Mesenchymal stem cell (in vitro differentiated cells and primary cell): ENCODE results near the gene S100Z.

ENCODE experiments used
- DNase-seq: peaks from one replicate; pipeline ENCODE4 v3.0.0-alpha.2; 2013
- H2AFZ ChIP-seq: one replicate; pipeline ENCODE4 v1.6.1; 2013; ENCODE audit warnings: low read depth, mild to moderate bottlenecking, control low read depth, inconsistent platforms, low read length, moderate library complexity
- H2AK5ac ChIP-seq: 2 replicates; pipeline ENCODE4 v1.6.1; 2013; ENCODE audit warnings: low read length, moderate library complexity, mild to moderate bottlenecking, inconsistent platforms; ENCODE audit not compliant: severe bottlenecking
- H2BK120ac ChIP-seq: one replicate; pipeline ENCODE4 v1.6.1; 2013; ENCODE audit warnings: low read depth, mild to moderate bottlenecking, inconsistent platforms, low read length, moderate library complexity
- H2BK12ac ChIP-seq, 2 experiments: one replicate each; pipeline ENCODE4 v1.6.1; 2013; ENCODE audit warnings: inconsistent platforms in 2 of 2, low read length in 2 of 2, mild to moderate bottlenecking in 2 of 2, moderate library complexity in 2 of 2, control low read depth in 1 of 2
- H2BK15ac ChIP-seq: one replicate; pipeline ENCODE4 v1.6.1; 2013; ENCODE audit warnings: mild to moderate bottlenecking, low read depth, inconsistent platforms; ENCODE audit not compliant: poor library complexity, severe bottlenecking
- H2BK5ac ChIP-seq: 2 replicates; pipeline ENCODE4 v1.6.1; 2013; ENCODE audit warnings: low read depth, mild to moderate bottlenecking, low read length, control low read depth, inconsistent platforms; ENCODE audit not compliant: poor library complexity, severe bottlenecking
- H3K14ac ChIP-seq, 2 experiments: one replicate each; pipeline ENCODE4 v1.6.1; 2013; ENCODE audit warnings: inconsistent platforms in 2 of 2, low read length in 2 of 2, control low read depth in 1 of 2, mild to moderate bottlenecking in 1 of 2, moderate library complexity in 1 of 2
- H3K18ac ChIP-seq, 2 experiments: one replicate each; pipeline ENCODE4 v1.6.1; 2013; ENCODE audit warnings: inconsistent platforms in 2 of 2, low read length in 2 of 2, control low read depth in 1 of 2, low read depth in 1 of 2, mild to moderate bottlenecking in 1 of 2
- H3K23ac ChIP-seq, 2 experiments: one replicate each; pipeline ENCODE4 v1.6.1; 2013; ENCODE audit warnings: inconsistent platforms in 2 of 2, low read length in 2 of 2, mild to moderate bottlenecking in 2 of 2, moderate library complexity in 2 of 2, control low read depth in 1 of 2
- H3K27ac ChIP-seq: 2 replicates; pipeline ENCODE4 v1.5.1; 2013; ENCODE audit warnings: mild to moderate bottlenecking, moderate library complexity, low read length, control low read depth, inconsistent platforms; ENCODE audit not compliant: poor library complexity, severe bottlenecking
- H3K27me3 ChIP-seq, 2 experiments: 2 replicates each; pipeline versions ENCODE4 v1.6.1 to v1.7.0; 2013; ENCODE audit warnings: low read length in 2 of 2, mild to moderate bottlenecking in 2 of 2, moderate library complexity in 2 of 2, control low read depth in 1 of 2, inconsistent platforms in 1 of 2; ENCODE audit not compliant: control insufficient read depth in 1 of 2, insufficient read depth in 1 of 2
- H3K36me3 ChIP-seq, 2 experiments: 2 replicates each; pipeline versions ENCODE4 v1.6.1 to v1.7.0; 2013; ENCODE audit warnings: low read length in 2 of 2, control low read depth in 1 of 2, inconsistent platforms in 1 of 2, low read depth in 1 of 2, mild to moderate bottlenecking in 1 of 2; ENCODE audit not compliant: insufficient read depth in 2 of 2, control insufficient read depth in 1 of 2
- H3K4ac ChIP-seq, 2 experiments: one replicate each; pipeline ENCODE4 v1.6.1; 2013; ENCODE audit warnings: inconsistent platforms in 2 of 2, low read length in 2 of 2, mild to moderate bottlenecking in 2 of 2, moderate library complexity in 2 of 2, control low read depth in 1 of 2, low read depth in 1 of 2
- H3K4me1 ChIP-seq: 2 replicates; pipeline ENCODE4 v1.6.1; 2013; ENCODE audit warnings: low read depth, low read length, control low read depth; ENCODE audit not compliant: control insufficient read depth, insufficient read depth
- H3K4me2 ChIP-seq: 2 replicates; pipeline ENCODE4 v1.6.1; 2013; ENCODE audit warnings: low read length, mild to moderate bottlenecking, inconsistent platforms; ENCODE audit not compliant: poor library complexity, severe bottlenecking
- H3K4me3 ChIP-seq, 2 experiments: 2 replicates each; pipeline versions ENCODE4 v1.5.1 to v1.7.0; 2013; ENCODE audit warnings: low read length in 2 of 2, mild to moderate bottlenecking in 2 of 2, control low read depth in 1 of 2, low read depth in 1 of 2; ENCODE audit not compliant: insufficient read depth in 1 of 2
- H3K79me1 ChIP-seq: replicated peaks from 2 replicates; pipeline ENCODE4 v1.6.1; 2013; ENCODE audit warnings: mild to moderate bottlenecking, control low read depth, low read length, inconsistent platforms; ENCODE audit not compliant: poor library complexity, severe bottlenecking
- H3K9ac ChIP-seq: 2 replicates; pipeline ENCODE4 v1.7.0; 2013; ENCODE audit warnings: mild to moderate bottlenecking, low read length, moderate library complexity
- H3K9me3 ChIP-seq: 2 replicates; pipeline ENCODE4 v1.7.0; 2013; ENCODE audit warnings: mild to moderate bottlenecking, low read length; ENCODE audit not compliant: control insufficient read depth
- H4K8ac ChIP-seq: one replicate; pipeline ENCODE4 v1.6.1; 2013; ENCODE audit warnings: inconsistent platforms, mild to moderate bottlenecking, low read length, moderate library complexity
- H4K91ac ChIP-seq: one replicate; pipeline ENCODE4 v1.6.1; 2013; ENCODE audit warnings: mild to moderate bottlenecking, low read length, inconsistent platforms
- WGBS: methylation state at CpG from one replicate; pipeline ENCODE4 v1.1.7; 2013; ENCODE audit warnings: mixed read lengths; 5-methylcytosine and 5-hydroxymethylcytosine counted together

The S100Z gene

GRCh38 chr5:76958991-76959767 is 109.4 kb downstream of the S100Z start:
- H3K4ac ChIP-seq, result no peak overlapping the region
- H3K4me1 ChIP-seq, result peaks cover 11% of the 10 kb centered on the region
- H3K9me3 ChIP-seq, result no peaks in the 10 kb centered on the region
- no peak overlapping the region for H3K9ac ChIP-seq
- peak overlapping the region in 1 of 2 experiments; percentile 83 for H2BK12ac ChIP-seq
- H3K18ac ChIP-seq, result peak overlapping the region; percentile 48 to 70
- H4K8ac ChIP-seq, result peak overlapping the region; percentile 49
- peaks cover 11% of the 10 kb centered on the region for H3K79me1 ChIP-seq
- peak overlapping the region; percentile 100 for H3K27ac ChIP-seq
- H2AFZ ChIP-seq, result no peak overlapping the region
- WGBS, result 13% methylated on average over 2 of the region's 5 CpGs
- H2BK120ac ChIP-seq, result peak overlapping the region; percentile 46
- no peaks in the 10 kb centered on the region for H3K36me3 ChIP-seq
- H2BK15ac ChIP-seq, result no peak overlapping the region
- peak overlapping the region; percentile 29 for H3K4me2 ChIP-seq
- peaks cover 0 to 17% of the 10 kb centered on the region in 2 experiments for H3K27me3 ChIP-seq
- H3K14ac ChIP-seq, result no peak overlapping the region
- no peak overlapping the region for H3K4me3 ChIP-seq
- no peak overlapping the region for H4K91ac ChIP-seq
- no peak overlapping the region for H3K23ac ChIP-seq
- peak overlapping the region; percentile 77 for H2AK5ac ChIP-seq
- peak; percentile 71 for DNase-seq
- H2BK5ac ChIP-seq, result peak overlapping the region; percentile 97

- Histone ChIP-seq H3K79me1 (peaks cover 7% of the 10 kb centered on the region), H2BK15ac (no peak overlapping the region), H3K9ac (no peak overlapping the region), H3K4ac (peak overlapping the region in 1 of 2 experiments; percentile 61), H3K27ac (peak overlapping the region; percentile 100), H2AK5ac (peak overlapping the region; percentile 83), H4K8ac (no peak overlapping the region), H3K4me1 (peaks cover 11% of the 10 kb centered on the region), H3K36me3 (no peaks in the 10 kb centered on the region), H3K9me3 (no peaks in the 10 kb centered on the region), H3K4me3 (no peak overlapping the region), H2BK120ac (no peak overlapping the region), H3K27me3 (peaks cover 0 to 9% of the 10 kb centered on the region in 2 experiments), H2BK5ac (peak overlapping the region; percentile 75), H2BK12ac (peak overlapping the region; percentile 62 to 96), H3K14ac (no peak overlapping the region), H3K23ac (no peak overlapping the region), H4K91ac (no peak overlapping the region), H2AFZ (peak overlapping the region; percentile 58), H3K18ac (peak overlapping the region; percentile 6 to 74), H3K4me2 (peak overlapping the region; percentile 0)
- peak; percentile 51 for DNase-seq
- WGBS, result 91% methylated on average over 3 of the region's 3 CpGs
Measured at GRCh38 chr5:76960004-76960625, 110.3 kb downstream of the S100Z start.

- no peak overlapping the region for H3K14ac ChIP-seq
- H4K91ac ChIP-seq, result no peak overlapping the region
- peaks cover 8% of the 10 kb centered on the region for H3K4me1 ChIP-seq
- no peak overlapping the region for H3K4me2 ChIP-seq
- H2AK5ac ChIP-seq, result no peak overlapping the region
- no peaks in the 10 kb centered on the region for H3K9me3 ChIP-seq
- no peak overlapping the region for H3K9ac ChIP-seq
- peak overlapping the region; percentile 77 for H3K27ac ChIP-seq
- H3K18ac ChIP-seq, result no peak overlapping the region
- peaks cover 5% of the 10 kb centered on the region for H3K79me1 ChIP-seq
- peaks cover 0 to 8% of the 10 kb centered on the region in 2 experiments for H3K36me3 ChIP-seq
- no peak overlapping the region for H2AFZ ChIP-seq
- H3K27me3 ChIP-seq, result peaks cover 0 to 13% of the 10 kb centered on the region in 2 experiments
- H2BK15ac ChIP-seq, result no peak overlapping the region
- no peak overlapping the region for H3K4ac ChIP-seq
- no peak overlapping the region for H2BK5ac ChIP-seq
- WGBS, result 67% methylated on average over 2 of the region's 2 CpGs
- H3K4me3 ChIP-seq, result no peak overlapping the region
- no peak overlapping the region for H2BK120ac ChIP-seq
- H2BK12ac ChIP-seq, result no peak overlapping the region
- DNase-seq, result no peak
- no peak overlapping the region for H4K8ac ChIP-seq
- H3K23ac ChIP-seq, result no peak overlapping the region
Measured at GRCh38 chr5:76964060-76964459, 114.2 kb downstream of the S100Z start.
